ENCODE measurements around the gene FN3KRP. TPM values are rescaled to one million over a fixed set of nuclear protein-coding genes. Genes with fewer than 3 reads are reported as not detected.
"Not testable (repeated sequence)": the region's sequence is repeated elsewhere in the genome, so short reads cannot be mapped to it uniquely, and the experiment has no call there.

Gene FN3KRP
- total and polyA plus RNA-seq, 12 donors, result 6.8 to 41.2 (median 25.4) TPM

GRCh38 chr17:82737967-82738877 lies 21.7 kb downstream of the FN3KRP start:
- Histone ChIP-seq H3K4me1 (replicated peaks in 1 of 2) (peaks cover 20 to 26% of the 10 kb centered on the region in 2 donors), H3K9me3 (replicated peaks in 1 of 3) (peaks cover 0 to 6% (median 0%) of the 10 kb centered on the region in 3 donors), H3K27me3 (no peaks in the 10 kb centered on the region), H3K27ac (peak overlapping the region in 4 of 5 donors; percentile 44 to 93 (median 90)), H3K4me3 (peak overlapping the region in 1 of 4 donors; percentile 6), H3K36me3 (replicated peaks in 1 of 2) (peaks cover 0 to 42% of the 10 kb centered on the region in 2 donors)
- intact Hi-C loops (cut with DNase I), result no loop called here
- 45 to 62% (median 46%) methylated on average over 11 to 26 of the region's 26 CpGs for WGBS, 4 donors
- TF ChIP-seq CTCF (IDR thresholded peaks at IDR 0.05) (no peak), POLR2A (IDR thresholded peaks at IDR 0.05) (peak in 1 of 2 donors; percentile 84)
- peak; percentile 88 to 98 (median 96) for DNase-seq

- peak in 1 of 7 donors; percentile 3 for DNase-seq
- Histone ChIP-seq H3K36me3 (replicated peaks in 1 of 2) (peaks cover 0 to 52% of the 10 kb centered on the region in 2 donors), H3K27ac (no peak overlapping the region), H3K4me3 (no peak overlapping the region), H3K27me3 (no peaks in the 10 kb centered on the region), H3K9me3 (replicated peaks in 1 of 3) (peaks cover 0 to 6% (median 0%) of the 10 kb centered on the region in 3 donors), H3K4me1 (replicated peaks in 1 of 2) (peaks cover 17 to 18% of the 10 kb centered on the region in 2 donors)
- intact Hi-C loops (cut with DNase I), result no loop called here
- no peak for TF ChIP-seq CTCF (IDR thresholded peaks at IDR 0.05)
- TF ChIP-seq POLR2A (IDR thresholded peaks at IDR 0.05), result no peak
- 94 to 100% (median 97%) methylated on average over 4 to 10 of the region's 10 CpGs for WGBS, 4 donors
Measured at GRCh38 chr17:82740906-82741759, 24.6 kb downstream of the FN3KRP start.

GRCh38 chr17:82743344-82744219 lies 27.1 kb downstream of the FN3KRP start:
- H3K36me3 ChIP-seq (replicated peaks in 1 of 2), result peaks cover 0 to 52% of the 10 kb centered on the region in 2 donors
- peaks cover 0 to 6% (median 0%) of the 10 kb centered on the region in 3 donors for H3K9me3 ChIP-seq (replicated peaks in 1 of 3)
- no peak overlapping the region for H3K4me3 ChIP-seq
- no peaks in the 10 kb centered on the region for H3K4me1 ChIP-seq (replicated peaks in 1 of 2)
- TF ChIP-seq POLR2A (IDR thresholded peaks at IDR 0.05) (no peak), CTCF (IDR thresholded peaks at IDR 0.05) (no peak)
- H3K27me3 ChIP-seq, result no peaks in the 10 kb centered on the region
- no peak overlapping the region for H3K27ac ChIP-seq
- WGBS, 4 donors, result 89 to 93% (median 91%) methylated on average over 5 to 16 of the region's 16 CpGs
- intact Hi-C loops (cut with DNase I), result no loop called here
- DNase-seq, result peak in 1 of 7 donors; percentile 7

GRCh38 chr17:82744736-82745135 lies 28.2 kb downstream of the FN3KRP start:
- DNase-seq; H3K27ac ChIP-seq; H3K4me1 ChIP-seq (replicated peaks in 1 of 2); H3K9me3 ChIP-seq (replicated peaks in 1 of 3); intact Hi-C loops (cut with DNase I); H3K27me3 ChIP-seq; H3K4me3 ChIP-seq: not testable (repeated sequence)
- WGBS, 4 donors, result 68 to 84% (median 81%) methylated on average over 4 to 7 of the region's 7 CpGs
- peaks cover 0 to 48% of the 10 kb centered on the region in 2 donors for H3K36me3 ChIP-seq (replicated peaks in 1 of 2)

All from adrenal gland (tissue), 12 donors.